GM18868 (cell line): Measurements from ENCODE around the gene CRYGN.

Source experiments
- ATAC-seq: cut with Tn5 transposase; IDR thresholded peaks from one replicate; pipeline ENCODE4 v1.9.1; 2021; ENCODE audit warnings: mild to moderate bottlenecking, moderate library complexity; ENCODE audit not compliant: unreplicated experiment

CRYGN gene

GRCh38 chr7:151408839-151409666 lies 30.9 kb downstream of the CRYGN start:
- ATAC-seq: peak; percentile 49

- no peak for ATAC-seq
Measured at GRCh38 chr7:151408498-151408838, 31.5 kb downstream of the CRYGN start.

- no peak for ATAC-seq
Measured at GRCh38 chr7:151406886-151407583, 32.9 kb downstream of the CRYGN start.

DNA sequence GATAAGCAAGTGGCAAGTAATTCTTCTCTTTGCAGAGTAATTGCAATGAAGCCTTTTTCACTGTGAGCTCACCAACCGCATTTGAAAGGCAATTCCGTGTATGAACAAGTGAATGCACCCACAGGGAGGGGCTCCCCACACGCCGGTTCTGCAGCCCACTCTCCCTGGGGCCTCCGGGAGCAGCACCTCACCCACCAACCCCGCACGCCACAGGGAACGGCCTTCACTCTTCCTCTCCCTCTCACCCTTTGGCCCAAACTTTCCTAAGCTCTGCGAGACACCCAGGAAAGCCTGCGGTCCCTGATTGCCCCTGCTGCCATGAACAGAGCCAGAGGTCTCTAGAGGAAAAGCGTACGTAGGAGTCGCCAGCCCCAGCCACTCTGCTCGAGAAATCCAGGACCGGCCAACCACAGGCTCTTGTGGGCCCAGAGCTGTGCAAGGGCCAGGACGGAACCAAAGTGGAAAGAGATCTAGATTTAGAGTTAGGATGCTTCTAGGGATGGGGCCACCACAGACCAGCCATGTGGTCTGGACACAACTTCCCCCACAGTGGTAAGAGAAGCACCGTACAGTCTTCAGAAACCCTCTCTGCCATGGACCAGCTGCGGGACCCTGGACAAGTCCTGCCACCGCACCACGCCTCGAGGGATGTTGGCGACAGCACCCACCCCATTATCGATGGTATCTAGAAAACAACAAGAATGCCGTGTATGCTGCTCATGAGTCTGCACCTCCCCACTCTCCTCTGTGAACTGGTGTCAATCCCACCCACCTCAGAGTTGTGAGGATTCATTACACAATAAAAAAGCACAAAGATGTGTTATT lies 33.7 kb downstream of the CRYGN start:
- no peak for ATAC-seq

DNA sequence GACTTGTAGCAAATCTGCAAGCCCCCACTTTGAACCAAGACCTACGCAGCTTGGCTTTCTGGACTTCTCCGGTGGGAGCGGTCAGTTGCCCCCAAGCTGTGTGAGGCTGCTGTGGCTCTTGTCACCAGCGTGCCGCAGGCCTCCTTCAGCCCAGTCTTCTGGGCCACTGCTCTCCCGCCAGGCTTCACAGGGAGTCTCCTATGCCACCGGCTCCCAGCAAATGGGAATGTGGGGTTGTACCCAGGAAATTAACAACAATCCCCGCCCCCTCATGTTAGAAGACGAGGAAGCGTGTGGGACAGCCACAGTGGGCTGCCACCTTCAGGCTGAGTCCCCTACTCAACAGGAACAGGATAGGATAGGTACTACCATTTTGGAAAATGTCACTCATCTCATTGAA lies 34.4 kb downstream of the CRYGN start:
- ATAC-seq: no peak

- no peak for ATAC-seq
Measured at GRCh38 chr7:151405056-151405455, 34.9 kb downstream of the CRYGN start.

GRCh38 chr7:151404216-151405011 lies 35.5 kb downstream of the CRYGN start:
- no peak for ATAC-seq

GRCh38 chr7:151403764-151404163 lies 36.2 kb downstream of the CRYGN start:
- no peak for ATAC-seq

- no peak for ATAC-seq
Measured at GRCh38 chr7:151402029-151402835, 37.7 kb downstream of the CRYGN start.

GRCh38 chr7:151400626-151401315 lies 39.2 kb downstream of the CRYGN start:
- ATAC-seq: peak; percentile 98

DNA sequence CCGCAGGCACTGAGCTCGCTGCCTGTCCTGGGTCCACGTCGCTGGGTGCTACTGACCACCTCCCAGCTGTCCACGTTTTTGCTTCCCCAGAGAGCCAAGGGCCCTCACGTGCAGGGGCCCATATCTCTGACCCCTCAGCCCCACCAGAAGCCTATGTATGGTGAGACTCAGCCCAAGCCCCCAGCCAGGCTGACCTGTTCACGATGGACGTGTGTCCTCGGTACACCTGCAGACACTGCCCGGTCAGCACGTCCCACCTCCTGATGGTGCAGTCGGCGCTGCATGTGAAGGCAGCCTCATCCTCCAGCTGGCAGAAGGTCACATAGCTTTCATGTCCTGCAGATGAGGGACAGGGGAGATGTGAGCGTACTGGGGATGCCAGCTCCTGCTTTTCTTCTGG lies 40.0 kb downstream of the CRYGN start:
- ATAC-seq: no peak

- ATAC-seq: no peak
Measured at GRCh38 chr7:151399305-151399601, 40.7 kb downstream of the CRYGN start.

GRCh38 chr7:151398446-151399304 lies 41.3 kb downstream of the CRYGN start:
- ATAC-seq: no peak

DNA sequence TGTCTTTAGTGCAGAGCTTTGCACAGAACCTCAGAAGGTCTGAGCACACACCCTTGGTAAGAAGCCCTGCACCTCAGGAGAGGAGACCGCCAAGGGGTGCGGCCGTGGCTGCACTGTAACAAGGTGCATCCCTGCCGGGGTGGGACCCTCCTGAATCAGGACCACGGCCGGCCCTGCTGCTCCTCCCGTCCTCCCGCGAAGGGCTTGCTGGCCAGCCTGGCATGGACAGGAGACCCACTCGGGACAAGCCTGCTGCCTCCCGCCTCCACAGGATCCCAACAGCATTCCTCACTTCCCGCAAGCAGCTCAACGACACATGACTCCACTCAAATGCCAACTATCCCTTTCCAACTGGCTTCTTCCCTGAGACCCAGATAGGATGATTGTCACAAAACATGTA lies 42.9 kb downstream of the CRYGN start:
- ATAC-seq: no peak

DNA sequence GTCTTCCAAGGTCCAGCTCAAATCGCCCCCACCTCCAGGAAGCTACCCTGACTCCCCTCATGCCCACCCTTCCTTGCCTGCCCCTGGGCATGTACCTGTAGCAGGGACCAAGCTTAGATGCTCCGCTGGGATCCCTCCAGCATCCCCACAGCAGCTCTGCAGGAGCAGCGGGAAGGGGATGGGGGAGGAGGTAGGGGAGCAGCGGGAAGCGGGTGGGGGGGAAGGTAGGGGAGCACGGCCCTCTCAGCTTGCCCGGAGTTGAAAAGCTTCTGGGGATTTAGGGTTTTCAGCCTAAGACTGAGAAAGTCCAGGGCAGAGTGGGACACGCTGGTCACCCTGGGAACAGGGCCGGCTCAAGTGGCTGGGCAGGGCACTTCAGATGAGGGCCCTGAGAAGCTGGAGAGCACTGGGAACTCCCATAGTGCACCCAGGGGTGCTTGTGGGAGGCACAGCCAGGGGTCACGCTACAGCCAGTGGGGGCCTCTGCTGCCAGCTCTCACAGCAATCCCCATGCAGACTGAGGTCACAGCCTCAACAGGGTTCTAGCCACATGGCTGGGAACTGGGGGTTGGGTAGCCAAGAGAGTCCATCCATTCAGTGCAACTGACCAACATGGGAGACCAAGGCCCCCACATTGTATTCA lies 43.5 kb downstream of the CRYGN start:
- ATAC-seq: no peak

- ATAC-seq: no peak
Measured at GRCh38 chr7:151395036-151395367, 44.9 kb downstream of the CRYGN start.

DNA sequence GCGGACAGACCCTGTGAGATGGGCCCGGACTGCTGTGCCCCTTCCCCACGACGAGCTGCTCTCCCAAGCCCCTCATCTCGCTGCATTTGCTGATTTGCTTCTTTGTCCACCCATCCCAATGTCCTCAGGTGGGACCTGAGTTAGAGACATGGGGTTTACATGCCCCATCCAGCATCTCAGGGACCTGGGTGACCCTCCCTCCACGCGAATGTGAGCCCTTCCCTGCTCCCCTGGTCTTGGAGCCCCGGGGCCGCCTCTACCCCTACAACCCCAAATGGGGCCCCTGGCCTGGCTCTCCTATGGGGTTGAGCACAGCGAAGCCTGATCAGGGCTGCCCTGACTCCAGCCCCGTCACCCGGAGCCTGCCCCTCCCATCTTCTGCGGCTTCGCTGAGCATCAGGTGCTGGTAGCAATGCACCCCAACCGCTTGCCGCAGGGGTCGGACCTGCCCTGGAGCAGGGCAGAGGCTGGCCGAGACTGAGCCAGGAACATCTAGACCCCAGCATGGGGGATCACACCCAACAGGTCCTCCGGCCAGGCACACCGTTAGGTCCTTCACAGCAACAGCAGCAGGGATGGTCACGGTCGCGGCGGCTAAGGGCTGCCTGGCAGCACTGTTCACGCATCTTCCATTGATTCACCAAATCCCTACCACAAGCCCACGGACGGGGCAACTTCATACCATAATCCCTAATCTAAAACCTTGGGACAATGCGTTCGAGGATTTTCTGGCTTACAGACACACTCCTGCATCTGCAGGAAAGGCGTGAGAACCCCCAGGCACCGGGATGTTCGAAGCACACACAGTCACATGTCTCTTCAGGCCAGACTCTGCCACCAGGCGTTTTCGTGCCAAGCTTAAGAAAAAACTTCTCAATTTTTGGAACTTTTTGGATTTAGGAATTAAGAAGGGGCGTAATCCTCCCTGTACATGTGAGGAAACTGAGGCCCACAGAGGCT lies 45.6 kb downstream of the CRYGN start:
- no peak for ATAC-seq
